Sigmoid colon (tissue), 4 donors: ENCODE measurements around the gene MLNR.

Experiments used
- CTCF ChIP-seq, 4 experiments: fragments of 450-650 bp in 3 of 4; fragments of 200-600 bp in 1 of 4; IDR thresholded peaks; one replicate each; pipeline ENCODE4 v1.5.1; 2016 to 2019; ENCODE audit warnings: antibody characterized with exemption in 4 of 4, mild to moderate bottlenecking in 3 of 4, moderate library complexity in 2 of 4
- POLR2AphosphoS5 ChIP-seq, 4 donors: sonication (generic); formaldehyde crosslinking; IDR thresholded peaks; one replicate each; pipeline ENCODE4 v1.6.1; 2017; ENCODE audit warnings: antibody characterized with exemption in 4 of 4

- no peak for TF ChIP-seq CTCF (IDR thresholded peaks at IDR 0.05)
- no peak for TF ChIP-seq POLR2AphosphoS5 (IDR thresholded peaks at IDR 0.05)
Measured at GRCh38 chr13:49251326-49251725, 31.2 kb downstream of the MLNR start.
